ENCODE results near the gene APOH. TPM values are rescaled to one million over a fixed set of nuclear protein-coding genes. Genes with fewer than 3 reads are reported as not detected.

APOH gene
- total and polyA plus RNA-seq, 2 of the 8 experiments (the other 6 are each of a cell fraction or from before 2014, with no cell fraction given) = not detected

GRCh38 chr17:66221755-66222530 is 7.3 kb downstream of the APOH start (continued):
- TF ChIP-seq CTCF (IDR thresholded peaks at IDR 0.05; ENCODE audit: control extremely low read depth in 1 of 3, insufficient read depth in 1 of 3, low read depth in 1 of 3, low read length in 3 of 3) (no peak), SIRT6 (IDR thresholded peaks at IDR 0.05; ENCODE audit: low read length) (no peak), NRF1 (IDR thresholded peaks at IDR 0.05; ENCODE audit: low read depth, low read length) (no peak)

Measured in H1 (cell line).